Neural progenitor cell (in vitro differentiated cells): ENCODE measurements around the gene THRAP3.

Experiments used
- EZH2 ChIP-seq: fragments of 200-600 bp; sonication (generic); IDR thresholded peaks from 2 replicates; pipeline ENCODE4 v1.6.1; 2017; ENCODE audit warnings: antibody characterized with exemption, mild to moderate bottlenecking, moderate library complexity
- EZH2phosphoT487 ChIP-seq: fragments of 200-600 bp; sonication (generic); IDR thresholded peaks from 2 replicates; pipeline ENCODE4 v1.6.1; 2017; ENCODE audit warnings: antibody characterized with exemption
- TF ChIP-seq, protein P1 (sequence below): fragments of 200-600 bp; sonication (generic); IDR thresholded peaks from 2 replicates; pipeline ENCODE4 v1.5.1; 2017; ENCODE audit warnings: antibody characterized with exemption, mild to moderate bottlenecking

DNA sequence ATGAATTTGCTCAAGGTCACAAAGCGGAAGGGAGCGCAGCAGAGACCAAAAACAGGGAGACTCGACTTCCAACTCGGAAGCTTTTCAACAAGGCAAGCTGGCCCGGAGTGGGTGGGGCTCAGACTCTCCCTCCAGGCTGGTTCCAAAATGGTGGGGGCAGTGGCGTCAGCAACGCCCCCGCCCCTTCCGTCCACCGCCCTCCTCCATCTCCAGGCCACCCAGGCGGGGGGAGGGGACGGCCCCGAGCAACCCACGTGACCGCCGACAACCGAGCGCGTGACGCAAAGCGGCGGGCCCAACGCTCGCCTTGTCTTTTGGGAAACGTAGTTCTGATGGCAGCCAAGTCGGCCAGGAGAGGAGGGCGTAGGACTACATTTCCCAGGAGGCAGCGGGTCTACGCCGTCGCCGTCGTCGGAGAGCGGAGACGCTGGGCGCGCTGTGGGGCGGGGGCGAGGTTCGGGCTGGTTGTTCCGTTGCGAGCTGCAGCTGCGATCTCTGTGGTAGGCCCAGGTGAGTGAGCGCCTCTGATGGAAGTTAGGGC is at the start of gene THRAP3:
- TF ChIP-seq, protein P1, sequence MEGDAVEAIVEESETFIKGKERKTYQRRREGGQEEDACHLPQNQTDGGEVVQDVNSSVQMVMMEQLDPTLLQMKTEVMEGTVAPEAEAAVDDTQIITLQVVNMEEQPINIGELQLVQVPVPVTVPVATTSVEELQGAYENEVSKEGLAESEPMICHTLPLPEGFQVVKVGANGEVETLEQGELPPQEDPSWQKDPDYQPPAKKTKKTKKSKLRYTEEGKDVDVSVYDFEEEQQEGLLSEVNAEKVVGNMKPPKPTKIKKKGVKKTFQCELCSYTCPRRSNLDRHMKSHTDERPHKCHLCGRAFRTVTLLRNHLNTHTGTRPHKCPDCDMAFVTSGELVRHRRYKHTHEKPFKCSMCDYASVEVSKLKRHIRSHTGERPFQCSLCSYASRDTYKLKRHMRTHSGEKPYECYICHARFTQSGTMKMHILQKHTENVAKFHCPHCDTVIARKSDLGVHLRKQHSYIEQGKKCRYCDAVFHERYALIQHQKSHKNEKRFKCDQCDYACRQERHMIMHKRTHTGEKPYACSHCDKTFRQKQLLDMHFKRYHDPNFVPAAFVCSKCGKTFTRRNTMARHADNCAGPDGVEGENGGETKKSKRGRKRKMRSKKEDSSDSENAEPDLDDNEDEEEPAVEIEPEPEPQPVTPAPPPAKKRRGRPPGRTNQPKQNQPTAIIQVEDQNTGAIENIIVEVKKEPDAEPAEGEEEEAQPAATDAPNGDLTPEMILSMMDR, result no peak
- TF ChIP-seq EZH2phosphoT487, result no peak
- no peak for TF ChIP-seq EZH2
